NCI-H187 treated with DMSO at 0.1 percent for 48 hours (cell line): ENCODE results near the gene DTNB.
"Not testable (repeated sequence)": the region's sequence is repeated elsewhere in the genome, so short reads cannot be mapped to it uniquely, and the experiment has no call there.

Experiments used
- DNase-seq: peaks from one replicate; lab custom pipeline; 2025; lab: John Stamatoyannopoulos, UW

Gene DTNB

DNA sequence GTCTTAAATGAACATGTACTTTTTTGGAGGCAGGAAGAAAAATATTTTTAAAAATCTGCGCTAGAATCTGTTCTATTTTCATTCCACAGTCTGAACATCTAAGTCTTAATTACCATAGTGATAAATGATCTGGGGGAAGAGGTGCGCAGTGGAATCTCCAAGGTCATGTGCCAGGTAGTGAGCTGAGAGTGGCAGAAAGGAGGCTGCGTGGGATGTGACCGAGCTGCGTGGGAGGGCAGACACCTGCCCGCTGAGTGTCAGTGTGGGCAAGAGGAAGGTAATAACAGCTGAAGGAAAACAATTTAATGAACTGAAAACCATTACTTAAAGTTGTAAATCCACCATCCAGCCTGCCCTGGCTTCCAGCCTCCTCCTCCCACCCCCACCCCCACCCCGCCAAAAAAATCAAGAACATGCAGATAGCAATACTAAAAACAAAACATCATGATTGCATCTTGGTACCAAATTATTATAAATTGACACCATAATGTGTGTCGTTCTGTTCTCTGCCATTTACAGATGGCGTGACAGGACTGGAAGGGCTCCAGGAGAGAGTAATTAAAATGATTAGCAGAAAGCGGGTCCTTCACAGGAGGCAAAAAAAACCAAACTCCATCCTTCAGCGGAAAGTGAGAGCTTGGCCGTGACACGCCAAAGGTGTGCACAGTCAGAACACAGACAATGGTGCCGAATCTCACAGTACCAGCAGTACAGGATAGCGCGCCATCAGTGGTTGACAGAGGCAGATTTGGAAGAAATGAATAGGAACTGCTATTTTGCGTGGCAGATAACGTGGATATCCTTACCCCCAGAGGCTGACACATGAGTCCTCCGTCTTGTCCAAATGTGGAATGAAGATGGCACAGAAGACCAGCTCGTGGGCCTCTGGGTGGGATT is 11.4 kb upstream of the DTNB start:
- DNase-seq = no peak

DNA sequence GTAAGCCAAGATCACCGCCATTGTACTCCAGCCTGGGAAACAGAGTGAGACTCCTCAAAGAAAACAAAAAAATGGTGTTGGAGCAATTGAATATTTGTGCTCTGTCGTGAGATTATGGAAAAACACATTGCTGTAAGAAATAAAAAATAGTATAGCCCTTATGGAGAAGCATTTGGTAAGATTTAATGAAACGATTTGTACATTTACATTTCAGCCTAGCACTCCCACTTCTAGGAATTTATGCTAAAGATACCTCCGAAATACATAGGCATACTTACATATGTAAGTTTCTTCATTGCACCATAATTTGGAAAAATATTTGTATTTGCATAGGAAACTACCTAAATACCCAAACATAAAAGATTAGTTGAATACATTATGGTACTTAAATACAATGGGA is 8.7 kb upstream of the DTNB start:
- no peak for DNase-seq

DNA sequence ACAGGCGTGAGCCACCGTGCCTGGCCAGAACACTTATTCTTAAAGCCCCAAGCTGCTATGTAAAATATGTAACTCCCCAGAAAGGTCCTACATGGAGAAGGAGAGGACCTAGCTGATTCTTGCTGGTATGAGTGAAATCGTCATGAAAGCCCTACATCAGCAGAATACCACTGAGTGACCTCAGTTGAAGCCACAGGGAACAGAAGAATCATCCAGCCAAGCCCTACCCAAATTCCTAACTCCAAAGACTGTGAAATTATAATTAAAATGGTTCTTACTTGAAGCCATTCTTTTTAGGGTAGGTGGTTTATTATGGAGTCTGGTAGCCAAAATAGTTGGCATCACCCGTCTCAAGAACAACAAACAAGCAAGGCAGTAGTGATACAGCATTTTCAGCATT is 4.5 kb upstream of the DTNB start:
- no peak for DNase-seq

DNA sequence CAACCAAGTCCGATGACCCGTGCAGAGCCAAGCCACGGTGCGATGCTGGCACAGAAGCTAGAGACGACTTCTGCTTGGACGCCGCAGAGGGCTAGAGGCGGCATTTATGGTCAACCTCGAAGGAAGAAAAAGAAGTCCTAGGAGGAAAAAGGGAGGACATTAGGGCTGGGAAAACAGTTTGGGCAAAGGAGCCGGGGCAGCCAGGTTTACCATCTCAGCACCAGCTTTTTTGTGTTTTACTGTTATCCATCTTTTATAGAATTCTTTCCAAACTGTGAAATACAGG is 643 bp upstream of the DTNB start:
- no peak for DNase-seq

DNA sequence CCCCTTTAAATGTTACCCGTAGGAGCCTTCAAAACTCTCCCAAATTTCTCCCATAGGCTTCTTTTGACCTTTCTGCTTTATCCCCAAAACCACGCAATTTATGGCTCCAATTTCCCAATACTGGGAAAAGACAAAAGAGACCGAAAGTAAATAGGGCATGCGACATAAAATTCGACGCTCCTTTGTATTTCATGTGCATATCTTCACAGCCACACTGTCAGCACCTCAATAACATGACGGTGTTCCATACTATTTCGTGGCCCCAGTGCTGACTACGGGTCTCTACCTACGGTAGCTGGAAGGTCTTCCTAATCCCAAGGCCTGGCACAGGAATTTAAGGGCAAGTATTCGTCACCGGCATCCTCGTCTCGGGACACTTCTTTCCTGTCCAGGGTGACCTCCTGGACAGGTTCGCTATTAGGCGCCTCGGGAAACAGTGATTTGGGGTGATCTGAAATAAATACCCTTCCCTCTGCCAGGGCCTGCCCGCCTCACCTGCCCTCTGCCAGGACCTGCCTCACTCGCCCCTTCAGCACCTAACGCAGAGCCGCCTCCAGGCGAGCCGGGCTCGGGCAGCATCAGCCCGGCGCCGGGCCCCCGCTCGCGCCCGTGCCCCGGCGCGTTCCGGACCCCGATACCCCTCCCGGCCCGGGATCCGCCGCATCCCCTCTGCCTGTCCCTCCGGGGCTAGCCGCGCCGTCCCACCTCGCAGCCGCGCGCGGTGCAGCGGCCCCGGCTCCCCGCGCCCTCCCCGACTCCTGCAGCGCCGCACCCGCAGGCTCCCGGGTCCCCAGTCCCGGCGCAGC is 680 bp downstream of the DTNB start:
- DNase-seq = peak; percentile 26

DNA sequence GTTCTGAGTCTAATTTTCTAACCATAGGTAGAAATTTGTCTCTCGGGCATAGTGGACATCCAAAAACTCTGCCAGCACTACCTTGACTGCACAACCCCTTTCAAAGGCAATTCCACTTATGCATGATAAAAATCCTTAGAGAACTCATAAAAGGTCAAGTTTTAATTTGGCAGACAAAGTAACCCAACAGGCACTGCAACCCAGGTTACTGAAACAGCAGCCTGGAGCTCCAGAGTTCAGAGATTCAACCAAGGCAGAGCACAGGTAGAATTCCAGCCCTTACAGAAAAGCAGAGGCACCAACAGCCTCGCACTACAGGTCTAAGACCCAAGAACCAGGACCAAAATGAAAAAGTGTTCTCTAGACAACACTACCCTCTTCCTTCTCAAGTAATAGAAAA is 1.8 kb downstream of the DTNB start:
- no peak for DNase-seq

DNA sequence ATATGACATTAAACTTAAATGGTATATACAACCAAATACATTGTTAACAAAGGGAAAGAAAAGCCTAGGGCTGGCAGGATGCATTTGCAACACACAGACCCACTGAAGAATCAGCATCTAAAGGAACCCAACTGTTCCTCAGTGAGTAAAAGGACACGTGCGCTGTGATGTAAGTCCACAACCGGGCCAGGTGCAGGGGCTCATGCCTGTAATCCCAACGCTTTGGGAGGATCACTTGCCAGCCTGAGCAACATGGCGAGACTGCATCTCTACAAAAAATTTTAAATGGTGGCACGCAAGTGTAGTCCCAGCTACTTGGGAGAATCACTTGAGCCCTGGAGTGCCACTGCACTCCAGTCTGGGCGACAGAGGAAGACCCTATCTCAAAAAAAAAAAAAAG is 3.9 kb downstream of the DTNB start:
- no peak for DNase-seq

DNA sequence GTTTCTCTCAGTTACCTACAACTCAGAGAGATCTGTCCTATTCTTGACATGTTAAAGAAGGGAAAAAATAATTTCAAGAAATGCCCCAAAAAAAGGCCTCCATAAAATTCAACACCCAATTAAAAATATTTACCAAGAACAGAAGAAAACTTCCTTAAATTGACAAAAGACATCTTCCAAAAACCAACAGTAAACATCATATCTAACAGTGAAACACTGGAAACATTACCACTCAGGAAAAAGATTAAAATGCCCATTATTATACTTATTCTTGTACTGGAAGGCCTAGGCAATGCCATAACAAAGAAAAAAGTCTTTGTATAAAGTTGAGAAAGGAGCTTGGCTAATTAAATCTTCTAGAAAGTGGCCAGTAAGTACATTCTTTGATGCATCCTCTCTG is 7.2 kb downstream of the DTNB start:
- DNase-seq = no peak

DNA sequence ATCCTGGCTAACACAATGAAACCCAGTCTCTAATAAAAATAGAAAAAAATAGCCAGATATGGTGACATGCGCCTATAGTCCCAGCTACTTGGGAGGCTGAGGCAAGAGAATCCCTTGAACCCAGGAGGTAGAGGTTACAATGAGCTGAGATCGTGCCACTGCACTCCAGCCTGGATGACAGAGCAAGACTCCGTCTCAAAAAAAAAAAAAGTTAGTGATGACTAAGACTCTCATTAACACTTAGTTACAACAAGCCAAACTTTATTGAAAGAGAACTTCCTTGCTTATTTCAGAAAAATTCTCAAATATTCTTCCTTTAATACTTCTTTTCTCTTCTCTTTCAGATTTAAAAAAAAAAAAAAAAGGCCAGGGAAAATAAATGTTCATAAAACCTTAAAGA is 7.9 kb downstream of the DTNB start:
- not testable (repeated sequence) for DNase-seq

DNA sequence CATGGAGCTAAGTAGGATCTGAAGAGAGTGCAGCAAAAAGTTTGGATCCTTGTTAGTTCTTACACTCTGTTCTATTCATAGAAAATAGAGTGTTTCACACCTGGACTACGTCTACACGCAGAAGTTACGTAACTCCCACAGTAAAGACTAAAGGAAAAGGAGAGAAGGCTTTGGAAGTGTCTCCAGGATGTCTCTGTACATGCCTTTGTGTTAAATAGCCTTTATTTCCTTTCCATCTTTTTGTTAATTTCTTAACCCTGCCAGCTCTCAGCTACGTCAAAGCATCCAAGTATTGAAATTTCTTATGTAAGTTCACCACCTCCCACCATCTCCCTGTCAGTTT is 8.4 kb downstream of the DTNB start:
- no peak for DNase-seq

DNA sequence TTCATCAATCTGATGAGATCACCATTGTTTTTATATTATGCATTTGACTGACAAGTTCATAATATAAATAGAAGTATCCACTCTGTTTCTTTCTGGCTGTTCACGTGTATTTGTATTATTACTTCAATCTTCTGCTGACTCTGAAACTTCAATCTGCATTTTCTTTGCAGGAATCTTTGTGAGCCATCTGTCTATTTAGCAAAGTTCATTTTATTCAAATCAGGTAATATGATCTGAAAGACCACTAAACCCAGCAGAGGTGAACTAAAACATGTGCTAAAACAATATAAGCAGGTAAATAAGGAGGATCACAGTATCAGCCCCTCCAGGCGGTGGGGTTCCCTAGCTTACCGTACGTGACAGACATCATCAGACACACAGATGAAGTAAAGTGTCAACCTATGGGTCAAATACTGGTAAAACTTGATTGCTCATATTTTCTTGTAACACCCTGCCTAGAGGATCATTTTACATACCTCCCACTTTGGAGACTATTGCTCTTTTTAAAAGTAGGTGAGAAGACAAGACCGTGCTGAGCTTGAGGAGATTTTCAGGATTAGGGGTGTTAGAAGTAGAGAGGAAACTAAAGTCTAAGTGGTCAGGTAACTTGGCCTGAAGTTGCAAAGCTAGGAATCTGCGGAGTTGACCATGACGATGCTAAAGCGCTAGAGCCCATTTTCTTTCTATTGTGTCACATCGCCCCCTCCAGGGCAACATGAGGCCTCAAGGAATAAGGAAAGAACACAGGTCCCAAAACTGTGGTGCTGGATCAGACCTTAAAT is 9.0 kb downstream of the DTNB start:
- DNase-seq = no peak

DNA sequence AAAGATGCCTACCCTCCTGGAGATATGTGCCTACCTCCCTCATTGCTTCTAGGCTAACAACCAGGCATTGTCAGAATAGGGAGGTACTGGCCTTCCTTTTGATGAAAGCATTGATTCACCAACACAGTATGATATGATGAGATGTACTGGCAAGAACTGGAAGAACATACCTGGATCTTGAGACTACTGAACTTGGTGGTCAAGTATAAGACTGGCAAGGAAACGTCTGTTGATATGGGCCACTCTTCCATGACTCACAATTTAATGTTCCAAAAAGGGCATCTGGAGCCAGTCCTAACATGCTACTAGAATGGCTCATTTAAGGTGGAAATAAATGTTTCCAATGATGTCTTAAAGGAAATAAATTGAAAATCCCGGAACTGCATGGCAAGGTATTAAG is 18.1 kb downstream of the DTNB start:
- no peak for DNase-seq

DNA sequence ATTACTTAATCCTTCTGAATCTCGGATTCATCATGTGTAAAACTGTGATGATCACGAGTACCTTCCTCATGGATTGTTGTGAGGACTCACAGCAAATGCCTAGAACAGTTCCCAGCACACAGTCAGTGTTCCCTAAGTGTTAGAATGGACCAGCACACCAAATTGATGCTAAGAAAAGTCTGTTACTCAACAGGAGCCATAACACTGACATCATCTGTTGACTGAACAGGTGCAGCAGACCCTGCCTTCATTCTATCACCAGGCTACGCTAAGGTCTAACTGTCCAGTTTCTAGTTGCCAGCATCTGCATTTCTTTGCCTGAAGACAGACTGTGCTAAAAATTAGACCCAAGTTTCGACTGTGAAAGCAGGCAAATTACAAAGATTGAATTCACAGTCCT is 18.6 kb downstream of the DTNB start:
- DNase-seq = no peak

DNA sequence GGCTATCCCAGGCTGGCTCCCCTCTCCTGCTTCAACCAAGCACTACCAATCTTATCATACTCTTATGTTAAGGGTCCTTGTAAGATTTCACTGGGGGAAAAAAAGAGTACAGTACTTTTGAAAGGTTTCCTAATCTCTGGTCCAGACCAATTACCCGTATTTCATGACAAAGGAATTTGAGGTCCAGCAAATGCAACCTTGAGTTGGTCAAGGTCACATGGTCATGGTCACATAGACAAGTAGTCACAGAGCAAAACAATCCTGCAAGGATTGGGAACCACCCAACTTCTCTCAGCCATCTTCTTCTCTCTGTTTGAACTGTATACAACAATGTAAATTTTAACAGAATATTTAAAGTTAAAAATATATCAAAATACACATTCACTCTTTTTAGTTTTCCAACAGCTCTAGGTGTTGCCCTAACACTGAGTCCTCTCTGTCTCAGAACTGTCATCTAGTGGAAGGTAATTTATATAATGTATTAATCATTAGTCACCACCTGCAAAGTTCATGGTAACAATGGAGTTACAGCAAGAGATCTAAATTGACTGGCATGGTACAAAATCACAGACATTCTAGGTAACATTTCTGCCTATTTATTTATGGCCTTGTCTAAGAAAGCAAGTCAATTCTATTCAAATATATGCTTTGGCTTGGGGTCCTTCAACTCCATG is 21.5 kb downstream of the DTNB start:
- DNase-seq = no peak

DNA sequence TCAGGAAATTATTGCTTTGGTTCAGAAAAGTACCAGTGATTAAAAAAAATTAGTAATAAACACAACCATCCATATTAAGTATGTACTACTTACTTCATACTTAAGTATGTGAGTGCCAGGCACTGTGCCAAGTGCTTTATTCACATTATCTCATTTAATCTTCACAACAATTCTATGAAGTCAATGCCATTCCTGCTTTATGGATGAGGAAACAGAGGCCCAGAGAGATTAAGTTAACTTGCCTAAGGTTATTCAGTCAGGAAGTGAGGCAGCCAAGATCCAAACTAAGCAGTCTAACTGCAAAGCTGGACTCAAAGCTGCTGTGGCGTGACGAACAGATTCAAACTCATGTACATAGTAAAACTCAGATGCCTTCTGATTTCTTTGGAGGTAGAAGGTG is 22.3 kb downstream of the DTNB start:
- no peak for DNase-seq

DNA sequence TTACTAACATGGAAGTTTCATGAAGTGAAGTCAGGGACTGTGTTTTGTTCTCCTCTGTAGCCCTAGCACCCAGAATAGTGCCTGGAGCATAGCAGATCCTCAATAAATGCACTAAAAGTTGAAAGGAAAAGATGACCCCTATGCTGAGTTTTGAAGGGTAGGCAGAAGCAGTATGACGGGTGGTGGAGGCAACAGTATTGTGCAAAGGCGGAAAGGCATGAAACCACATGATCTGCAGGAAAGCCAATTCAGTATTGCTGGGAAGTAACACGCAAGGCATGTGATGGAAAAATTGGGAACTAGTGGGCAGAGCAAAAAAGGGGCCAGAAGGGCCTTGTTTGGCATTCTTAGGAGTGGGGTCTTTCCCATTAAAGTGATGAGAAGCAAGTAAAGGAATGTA is 23.1 kb downstream of the DTNB start:
- DNase-seq = no peak

DNA sequence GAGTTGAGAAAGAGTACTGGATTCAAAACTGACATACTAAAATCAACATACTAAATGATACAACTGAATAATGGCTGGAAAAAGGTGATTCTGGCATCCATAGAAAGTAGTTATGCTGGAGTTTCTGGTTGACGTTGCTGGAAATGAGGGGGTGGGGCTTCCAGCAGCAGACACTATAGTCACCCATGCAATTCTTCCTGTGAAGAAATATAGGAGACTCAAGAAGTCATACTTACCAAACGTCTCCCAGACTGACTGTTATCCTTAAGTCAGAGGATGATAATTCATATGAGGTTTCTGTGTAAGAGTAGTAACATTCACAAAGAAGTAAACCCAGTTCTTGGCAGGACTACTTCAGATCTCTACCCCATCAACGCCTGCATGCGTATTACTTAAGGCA is 23.6 kb downstream of the DTNB start:
- DNase-seq = no peak

DNA sequence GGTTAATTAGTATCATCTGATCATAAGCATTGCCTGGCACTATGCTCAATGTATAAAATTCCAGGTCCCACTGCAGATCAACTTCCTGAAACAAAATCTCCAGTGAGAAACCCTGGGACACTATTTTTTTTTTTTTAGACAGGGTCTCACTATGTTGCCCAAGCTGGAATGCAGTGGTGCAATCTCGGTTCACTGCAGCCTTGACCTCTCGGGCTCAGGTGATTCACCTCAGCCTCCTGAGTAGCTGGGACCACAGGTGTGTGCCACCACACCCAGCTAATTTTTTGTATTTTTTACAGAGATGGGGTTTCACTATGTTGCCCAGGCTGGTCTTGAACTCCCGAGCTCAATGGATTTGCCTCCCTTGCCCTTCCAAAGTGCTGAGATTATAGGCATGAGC is 31.1 kb downstream of the DTNB start:
- DNase-seq = no peak

DNA sequence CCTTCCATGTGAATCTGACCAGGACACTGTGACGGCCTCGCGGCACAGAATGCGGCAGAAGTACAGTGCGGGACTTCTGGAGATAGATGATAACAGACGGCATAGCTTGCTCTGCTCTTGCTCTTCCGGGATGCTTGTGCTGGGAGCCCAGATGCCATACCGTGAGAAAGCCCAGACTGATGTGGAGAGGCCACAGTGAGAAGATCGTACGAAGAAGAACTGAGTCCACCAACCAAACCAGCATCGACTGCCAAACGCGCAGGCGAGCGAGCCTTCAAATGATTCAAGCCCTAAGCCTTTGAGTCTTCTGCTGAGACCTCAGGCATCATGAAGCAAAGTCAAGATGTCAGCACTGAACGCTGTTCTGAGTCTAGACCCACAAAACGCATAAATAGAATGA is 33.7 kb downstream of the DTNB start:
- DNase-seq = no peak

DNA sequence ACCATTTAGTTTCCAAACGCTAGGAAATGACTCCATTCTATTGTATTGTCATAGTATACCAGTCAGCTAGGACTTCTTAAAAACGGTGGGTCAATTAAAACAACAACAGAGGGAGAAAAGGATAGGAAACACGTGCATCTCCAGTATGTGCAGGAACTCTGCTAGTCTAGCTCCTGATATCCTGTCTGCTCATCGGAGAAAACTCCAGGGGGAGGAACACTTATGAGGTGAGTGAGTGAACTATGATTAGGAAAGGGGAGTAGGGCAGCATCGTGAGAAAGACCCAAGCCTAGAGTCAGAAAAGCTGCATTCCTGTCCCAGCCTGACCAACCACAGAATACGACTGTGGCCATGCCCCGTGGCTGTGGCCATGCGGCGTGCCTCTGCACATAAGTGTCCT is 34.2 kb downstream of the DTNB start:
- no peak for DNase-seq

DNA sequence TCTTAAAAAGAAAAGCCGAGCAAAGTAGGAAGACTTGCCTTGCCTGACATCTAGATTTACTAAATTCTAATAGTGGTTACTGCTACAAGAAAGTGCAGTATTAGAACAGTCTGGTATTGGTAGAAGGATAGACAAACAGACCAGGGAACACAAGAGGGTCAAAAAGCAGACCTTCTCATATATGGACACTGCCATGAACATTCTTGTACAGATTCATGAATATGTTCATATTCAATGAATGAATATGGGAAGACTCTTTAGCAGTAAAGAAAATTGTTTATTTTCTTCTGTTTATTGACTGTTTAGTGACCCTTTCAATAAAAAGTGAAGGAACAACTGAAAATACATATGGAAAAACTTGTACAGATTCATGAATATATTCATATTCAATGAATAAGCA is 37.6 kb downstream of the DTNB start:
- DNase-seq = no peak

DNA sequence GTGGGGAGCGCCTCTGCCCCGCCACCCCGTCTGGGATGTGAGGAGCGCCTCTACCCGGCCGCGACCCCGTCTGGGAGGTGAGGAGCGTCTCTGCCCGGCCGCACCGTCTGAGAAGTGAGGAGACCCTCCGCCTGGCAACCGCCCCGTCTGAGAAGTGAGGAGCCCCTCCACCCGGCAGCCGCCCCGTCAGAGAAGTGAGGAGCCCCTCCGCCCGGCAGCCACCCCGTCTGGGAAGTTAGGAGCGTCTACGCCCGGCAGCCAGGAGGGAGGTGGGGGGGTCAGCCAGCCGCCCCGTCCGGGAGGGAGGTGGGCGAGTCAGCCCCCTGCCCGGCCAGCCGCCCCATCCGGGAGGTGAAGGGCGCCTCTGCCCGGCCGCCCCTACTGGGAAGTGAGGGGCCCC is 39.6 kb downstream of the DTNB start:
- DNase-seq = not testable (repeated sequence)
